GM15510 (cell line): ENCODE measurements around the gene SLC16A8.

Experiments
- POLR2A ChIP-seq: IDR thresholded peaks from 3 replicates; pipeline ENCODE4 v1.6.1; 2011; ENCODE audit warnings: borderline replicate concordance; ENCODE audit not compliant: insufficient read length; ENCODE audit errors: extremely low read depth

The SLC16A8 gene

DNA sequence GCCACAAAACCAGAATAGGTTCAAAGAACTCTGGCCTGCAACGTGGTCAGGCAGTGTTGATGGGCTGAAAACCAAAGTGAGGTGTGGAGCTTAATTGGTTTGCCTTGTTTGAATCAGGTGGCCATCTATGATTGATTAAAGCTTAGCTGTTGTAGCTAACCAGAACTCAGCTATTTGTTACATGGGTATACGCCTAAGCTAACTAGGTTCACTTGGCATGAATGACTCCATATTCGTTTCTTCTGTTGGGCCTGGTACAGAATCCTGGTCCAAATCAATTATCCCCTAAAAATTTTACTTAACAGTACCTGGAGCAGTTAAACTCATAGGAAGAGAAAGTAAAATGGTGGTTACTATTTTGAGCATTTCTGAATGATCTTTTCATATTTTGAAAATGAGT is 34.2 kb upstream of the SLC16A8 start:
- no peak for TF ChIP-seq POLR2A

DNA sequence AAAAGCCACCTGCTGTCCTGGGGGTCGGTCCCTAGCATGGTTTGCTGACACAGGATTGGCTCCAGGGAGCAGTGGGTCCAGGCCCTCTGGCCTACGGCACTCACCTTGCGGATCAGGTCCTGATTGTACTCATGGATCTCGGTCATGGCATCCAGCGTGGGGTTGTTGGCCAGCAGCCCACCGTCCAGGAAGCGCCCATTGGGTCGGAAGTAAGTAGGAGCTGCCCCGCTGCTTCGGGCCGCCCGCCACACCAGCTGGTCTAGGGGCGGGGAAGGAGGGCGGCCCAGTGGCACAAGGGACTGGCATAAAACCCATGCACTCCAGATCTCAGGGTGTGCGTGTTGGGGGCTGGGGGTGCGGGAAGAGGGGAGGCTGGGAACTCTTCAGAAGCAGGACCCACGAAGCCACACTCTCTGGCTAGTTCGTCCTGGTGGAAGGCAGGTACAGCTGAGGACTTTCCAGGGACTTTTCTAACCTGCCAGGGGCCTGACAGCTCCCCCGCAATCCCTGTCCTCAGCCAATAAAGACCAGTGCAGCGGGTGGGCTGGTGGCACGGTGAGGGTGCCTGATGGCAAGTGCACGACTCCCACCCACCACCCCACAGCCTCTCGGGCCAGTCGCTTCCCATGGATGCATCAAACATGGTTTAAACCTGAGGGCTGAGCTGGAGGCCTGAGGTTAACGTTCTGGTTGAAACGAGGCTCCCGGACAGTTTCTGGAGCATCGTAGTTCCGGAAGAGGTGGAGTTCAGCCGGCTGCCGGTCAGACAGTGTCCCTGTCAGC is 31.6 kb upstream of the SLC16A8 start:
- no peak for TF ChIP-seq POLR2A

DNA sequence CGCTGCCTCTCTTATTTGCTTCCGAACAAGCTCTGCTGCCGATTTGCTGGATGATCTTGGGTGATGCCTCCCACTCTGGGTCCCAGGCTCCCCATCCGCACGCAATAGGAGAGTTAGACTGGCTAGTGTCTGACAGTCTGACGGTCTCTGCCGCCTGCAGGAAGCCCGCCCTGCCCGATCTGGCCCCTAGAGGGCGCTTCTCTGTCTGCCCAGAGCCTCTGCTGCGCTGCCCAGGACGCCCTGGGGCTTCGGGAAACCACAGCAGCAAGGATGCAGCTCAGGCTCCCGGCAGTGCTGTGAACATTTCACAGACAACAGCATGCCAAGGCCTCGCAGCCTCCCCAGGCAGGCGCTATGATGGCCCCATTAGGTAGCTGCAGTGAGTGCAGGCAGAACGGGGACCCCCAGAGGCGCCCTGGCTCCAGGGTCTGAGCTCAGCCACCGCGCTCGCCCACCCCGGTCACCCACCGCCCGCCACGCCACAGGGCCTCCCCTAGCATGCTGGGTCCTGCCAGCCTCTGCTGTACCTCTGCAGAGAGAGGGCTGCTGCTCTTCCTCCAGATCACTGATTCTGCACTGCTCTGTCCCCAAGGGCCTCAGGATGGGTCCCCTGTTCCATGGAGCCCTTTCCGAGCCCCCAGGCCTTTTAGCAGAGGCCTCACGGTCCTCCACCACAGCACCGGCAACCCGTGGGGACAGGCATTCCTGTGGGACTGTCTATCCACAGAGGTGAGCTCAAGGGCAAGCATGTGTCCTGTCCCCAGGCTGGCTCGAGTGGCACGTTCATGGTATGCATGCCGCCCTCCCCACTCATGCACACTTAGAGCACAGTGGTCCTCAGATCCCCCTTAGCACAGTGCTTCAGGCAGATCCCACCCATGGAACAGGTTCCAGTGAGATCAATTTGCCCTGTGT is 30.8 kb upstream of the SLC16A8 start:
- no peak for TF ChIP-seq POLR2A

DNA sequence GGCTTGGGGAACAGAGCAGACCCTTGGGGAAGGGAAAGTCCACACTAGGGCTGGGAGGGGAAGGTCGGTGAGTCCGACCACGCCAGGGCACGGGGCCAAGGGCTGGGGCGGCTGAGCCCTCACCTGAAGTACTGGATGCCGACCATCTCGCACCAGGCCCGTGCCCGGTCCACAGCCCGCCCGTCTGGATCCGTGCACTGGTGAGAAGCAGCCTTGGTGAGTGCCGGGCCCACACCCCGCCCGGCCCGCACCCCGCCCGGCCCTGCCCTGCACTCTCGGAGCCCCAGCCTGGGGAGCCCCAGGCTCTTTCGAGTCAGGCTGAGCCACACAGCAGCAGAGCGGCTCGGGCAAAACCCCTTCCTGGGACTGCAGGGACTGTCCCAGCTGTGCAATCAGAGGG is 28.4 kb upstream of the SLC16A8 start:
- TF ChIP-seq POLR2A, result no peak

DNA sequence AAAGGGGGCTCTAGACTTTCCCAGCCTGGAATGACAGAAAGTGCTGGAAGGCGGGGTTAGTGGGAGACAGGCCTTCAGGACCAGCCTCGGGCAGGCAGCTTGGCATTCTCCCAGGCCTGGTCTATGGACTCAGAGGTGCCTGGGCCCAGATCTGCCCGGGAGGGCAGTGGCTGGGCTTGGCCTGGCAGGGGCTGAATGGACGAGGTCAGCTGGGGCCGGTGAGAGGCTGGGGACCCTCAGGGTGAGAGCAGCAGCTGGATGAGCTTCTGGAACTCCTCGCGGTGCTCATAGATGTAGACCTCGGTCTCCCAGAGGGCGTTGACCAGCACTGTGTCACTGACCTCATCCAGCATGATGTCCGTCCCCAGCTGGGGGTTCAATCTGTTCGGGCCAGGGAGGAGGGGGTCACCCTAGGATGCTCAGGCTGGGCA is 28.0 kb upstream of the SLC16A8 start:
- TF ChIP-seq POLR2A, result no peak

DNA sequence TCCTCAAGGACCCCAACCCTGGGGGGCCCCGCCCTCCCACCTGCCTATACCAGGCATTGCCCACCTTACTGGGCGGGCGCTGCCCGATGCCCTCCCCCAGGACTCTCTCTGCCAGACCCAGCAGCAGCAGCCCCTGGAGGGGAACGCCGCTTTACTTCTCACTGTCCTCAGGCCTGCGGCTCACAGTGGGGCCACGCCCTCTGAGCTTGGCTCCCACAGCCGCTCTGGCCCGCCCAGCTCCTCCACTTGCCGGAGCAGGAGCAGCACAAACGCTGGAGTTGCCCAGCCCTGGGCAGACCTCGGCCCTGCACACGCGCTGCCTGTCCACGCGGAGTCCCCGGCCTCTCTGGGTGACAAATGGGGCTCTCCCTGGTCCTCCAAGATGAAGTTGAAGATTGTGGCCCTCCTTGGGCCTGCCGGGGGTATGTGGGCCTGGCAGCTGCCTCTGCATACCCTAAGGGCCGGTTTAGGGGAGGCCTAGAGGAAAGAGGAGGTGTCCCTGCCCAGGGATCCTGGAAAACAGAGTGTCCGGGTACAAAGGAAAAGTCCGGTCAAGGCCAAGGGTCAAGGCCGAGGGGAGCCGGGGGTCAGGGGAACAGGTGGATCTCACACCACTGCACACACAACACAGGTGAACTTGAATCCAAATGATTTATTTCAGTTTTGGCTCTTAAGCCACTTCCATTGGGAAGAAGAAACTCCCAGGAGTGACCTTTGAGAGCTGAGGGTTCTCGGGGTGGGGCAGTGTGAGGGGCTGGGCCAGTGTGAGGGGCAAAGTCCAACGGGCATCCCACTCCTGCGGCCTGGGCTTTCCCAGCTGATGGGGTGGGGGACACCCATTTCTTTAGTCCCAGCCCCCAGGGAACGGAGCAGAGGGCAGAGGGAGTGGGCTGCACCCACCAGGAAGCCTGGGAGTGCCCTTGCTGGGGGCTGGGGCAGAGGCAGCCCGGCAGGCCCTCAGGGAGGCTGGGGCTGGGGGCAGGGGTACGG is 27.2 kb upstream of the SLC16A8 start:
- TF ChIP-seq POLR2A, result no peak

DNA sequence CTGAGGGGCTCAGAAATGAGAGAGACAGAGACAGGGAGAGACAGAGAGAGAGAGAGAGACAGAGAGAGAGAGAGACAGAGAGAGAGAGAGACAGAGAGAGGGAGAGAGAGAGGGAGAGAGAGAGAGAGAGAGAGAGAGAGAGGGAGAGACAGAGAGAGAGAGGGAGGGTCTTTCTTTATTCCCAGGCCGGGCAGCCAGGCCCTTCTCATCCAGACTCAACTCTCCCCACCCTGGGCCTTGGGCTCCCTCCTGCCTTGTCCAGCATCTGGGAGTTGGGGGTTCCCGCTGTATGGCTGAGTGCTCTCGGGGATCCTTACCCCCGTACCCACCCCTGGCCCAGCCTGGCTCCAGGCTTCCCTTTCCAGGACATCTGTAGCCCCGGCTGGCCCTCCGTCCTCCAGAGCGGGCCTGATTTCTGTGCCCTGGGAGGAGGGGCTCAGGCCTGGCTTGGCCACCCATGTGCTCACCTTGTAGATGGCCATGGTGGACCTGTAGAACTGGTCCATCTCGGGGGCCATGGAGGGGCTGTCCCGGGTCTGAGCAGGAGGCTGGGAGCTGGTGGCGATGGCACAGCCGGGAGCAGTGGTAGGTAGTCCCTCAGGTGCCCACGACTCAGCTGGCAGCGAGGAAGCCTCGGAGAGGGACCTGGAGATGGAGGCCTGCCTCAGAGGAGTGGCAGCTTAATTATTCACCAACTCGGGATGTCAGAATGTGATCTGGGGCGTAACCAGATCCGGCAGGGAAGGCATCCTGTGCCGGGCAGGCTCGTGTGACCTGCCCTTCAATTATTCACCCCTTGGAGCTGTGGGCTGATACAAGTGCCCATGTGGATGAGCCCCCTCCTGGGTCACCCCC is 26.3 kb upstream of the SLC16A8 start, which contains the start of gene BAIAP2L2:
Gene BAIAP2L2, minus strand, starts transcription at position 677 of the 855 bp plus-strand sequence. Its CDS starts 159 bp downstream, at position 518.
- TF ChIP-seq POLR2A, result no peak

DNA sequence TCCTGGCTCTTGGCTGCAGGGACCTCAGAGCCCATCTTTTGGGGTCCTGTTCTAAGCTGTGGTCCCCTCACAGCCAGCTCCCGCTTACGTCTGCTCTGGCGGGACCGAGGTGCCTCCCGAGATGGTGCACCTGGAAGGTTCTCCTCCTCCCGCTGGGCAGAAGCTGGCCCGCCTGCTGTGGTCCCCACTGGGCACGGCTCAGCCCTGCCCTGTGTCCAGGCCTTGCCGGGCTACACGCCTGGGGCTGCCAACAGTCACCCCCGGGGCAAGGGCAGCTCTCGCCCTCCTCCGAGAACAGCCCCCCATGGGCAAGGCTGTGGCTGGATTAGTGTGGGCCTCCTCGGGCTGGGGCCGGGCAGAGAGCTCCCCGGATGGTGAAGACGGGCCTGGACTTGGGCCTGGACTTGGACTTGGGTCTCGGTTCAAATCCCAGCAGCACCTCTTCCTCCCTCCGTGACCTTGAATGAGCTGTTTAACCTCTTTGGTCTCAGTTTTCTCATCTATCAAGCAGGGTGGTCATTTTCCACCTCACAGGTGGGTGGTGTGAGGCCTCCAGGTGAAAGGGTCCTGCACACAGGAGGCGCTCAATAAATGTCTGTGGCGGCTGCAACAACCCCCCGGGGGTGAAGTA is 25.5 kb upstream of the SLC16A8 start:
- no peak for TF ChIP-seq POLR2A

DNA sequence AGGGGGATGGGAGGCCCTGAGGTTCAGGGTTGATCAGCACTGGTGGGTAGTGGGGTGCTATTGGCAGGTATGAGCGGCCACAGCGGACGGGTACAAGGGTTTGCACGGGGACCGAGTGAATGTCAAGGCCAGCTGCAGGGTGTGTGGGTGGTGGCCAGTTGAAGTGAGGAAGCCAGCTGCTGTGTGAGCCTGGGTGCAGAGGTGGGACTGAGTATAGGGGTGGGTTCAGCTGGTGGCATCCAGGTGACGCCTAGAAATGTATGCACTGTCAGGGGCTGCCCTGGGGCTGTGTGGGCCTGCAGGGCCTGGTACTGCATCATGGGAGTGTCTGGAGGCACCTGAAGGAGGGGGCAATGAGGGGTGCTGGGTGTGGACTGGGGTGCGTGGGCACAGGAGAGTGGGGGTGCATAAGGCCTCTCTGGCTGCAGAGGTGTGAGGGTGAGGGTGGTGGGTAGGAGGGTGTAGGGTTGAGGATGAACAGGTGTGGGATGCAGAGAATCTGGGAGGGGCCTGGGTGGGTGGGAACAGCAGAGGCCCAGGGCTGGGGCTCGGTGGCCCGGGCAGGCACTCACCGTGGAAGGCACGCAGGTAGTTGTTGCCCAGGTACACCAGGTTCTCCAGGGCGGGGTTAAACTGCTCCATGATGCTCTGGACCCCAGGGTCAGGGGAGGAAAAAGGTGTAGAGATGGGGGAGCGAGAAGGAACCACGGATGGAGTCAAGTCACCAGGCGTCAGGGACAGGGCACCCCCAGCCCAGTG is 24.8 kb upstream of the SLC16A8 start:
- TF ChIP-seq POLR2A, result no peak

DNA sequence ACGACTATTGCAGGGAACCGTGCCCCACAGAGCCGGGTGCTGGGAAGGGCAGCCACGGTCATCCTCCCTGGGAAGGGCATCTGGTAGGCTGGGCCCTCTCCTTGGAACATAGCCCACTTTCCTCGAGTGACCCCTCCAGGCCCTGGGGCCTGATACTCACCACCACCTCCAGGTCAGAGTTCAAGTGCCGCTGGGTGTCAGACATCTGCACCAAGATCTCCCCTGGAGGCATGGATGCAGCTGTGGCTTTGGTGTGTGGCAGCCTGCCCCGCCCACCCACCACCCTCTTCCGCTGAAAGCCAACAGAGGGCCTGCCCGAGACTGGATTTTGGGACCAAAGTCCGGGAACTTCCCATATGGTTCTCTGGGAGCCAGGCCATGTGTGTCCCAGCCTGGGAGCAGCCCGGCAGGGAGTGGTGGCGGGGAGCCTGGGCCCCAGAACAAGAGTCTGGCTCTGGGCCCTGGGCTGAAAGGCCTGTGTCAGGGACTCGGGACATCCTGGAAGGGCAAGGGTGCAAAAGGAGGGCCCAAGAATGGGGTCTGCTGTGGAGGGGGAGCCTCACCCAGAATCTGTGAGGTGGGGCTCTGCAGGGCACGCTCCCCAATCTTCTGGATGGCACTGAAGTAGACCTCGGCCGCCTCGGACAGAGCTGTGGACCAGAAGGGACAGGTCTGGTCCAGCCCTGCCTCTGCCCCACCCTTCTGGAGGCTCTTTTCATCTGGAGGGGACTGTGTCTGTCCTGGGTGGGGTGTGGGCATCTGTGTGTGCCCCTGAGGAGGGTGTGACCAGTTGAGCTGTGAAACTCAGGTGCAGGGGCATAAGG is 23.9 kb upstream of the SLC16A8 start:
- TF ChIP-seq POLR2A, result no peak

DNA sequence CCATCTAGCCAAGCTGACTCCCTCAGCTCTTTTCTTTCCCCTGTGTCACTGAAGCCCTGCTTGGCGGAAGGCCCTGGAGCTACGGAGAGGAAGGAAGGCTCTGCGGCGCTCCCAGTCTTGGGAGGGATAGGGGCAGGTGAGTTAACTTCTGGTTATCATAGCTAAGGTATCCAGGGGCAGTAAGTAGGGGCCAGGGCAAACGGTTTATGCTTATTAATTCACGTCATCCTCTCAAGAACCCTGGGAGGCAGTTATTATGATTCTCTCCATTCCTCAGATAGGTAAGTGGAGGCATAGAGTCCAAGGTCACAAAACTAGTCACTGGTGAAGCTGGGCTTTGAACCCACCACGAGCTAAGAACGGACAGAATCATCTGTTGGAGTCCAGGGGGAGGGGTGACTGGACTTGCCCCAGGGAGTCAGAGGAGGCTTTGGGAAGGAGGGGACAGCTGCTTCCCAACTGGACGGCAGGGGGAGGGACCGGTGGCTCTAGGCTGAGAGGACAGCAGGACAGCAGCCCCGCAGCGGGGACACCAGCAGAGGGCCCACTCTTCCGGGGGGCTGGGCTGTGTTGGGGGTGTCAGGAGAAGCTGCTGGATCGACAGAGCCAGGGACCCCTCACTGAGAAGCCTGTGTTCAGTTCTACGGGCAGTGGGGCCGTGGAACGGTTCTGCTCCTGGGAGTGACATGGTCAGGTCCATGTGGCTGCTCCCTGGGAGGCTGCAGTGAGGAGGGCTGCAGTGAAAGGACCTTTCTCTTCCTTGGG is 23.0 kb upstream of the SLC16A8 start:
- TF ChIP-seq POLR2A, result no peak
